PC-9 (cell line): ENCODE data around the gene CYP24A1. TPM values are rescaled to one million over a fixed set of nuclear protein-coding genes. Genes with fewer than 3 reads are reported as not detected.

Source experiments
- BruUV-seq: library from RNA; stranded (reverse); fragments of 400-500 nt; replicated peaks from 2 replicates; lab custom pipeline; 2021; lab: Mats Ljungman, UMichigan
- CTCF ChIA-PET: fragments of 300-600 bp; sonication (Branson Sonifier 250); formaldehyde crosslinking; loops from one replicate; lab custom pipeline; 2022; ENCODE audit warnings: antibody characterized with exemption; lab: Charles Lee
- POLR2A ChIA-PET: fragments of 300-600 bp; sonication (Branson Sonifier 250); formaldehyde crosslinking; loops from one replicate; lab custom pipeline; 2022; ENCODE audit warnings: antibody characterized with exemption; ENCODE audit not compliant: unreplicated experiment; lab: Charles Lee
- DNase-seq, 2 experiments: peaks; one replicate each; pipeline versions ENCODE4 v3.0.0 to v3.0.0-alpha.2; 2015 to 2022; ENCODE audit warnings: mixed read lengths in 1 of 2
- H2AFZ ChIP-seq: fragments of 200-600 bp; sonication (generic); 2 replicates; pipeline ENCODE4 v1.8.1; 2017; ENCODE audit warnings: antibody characterized with exemption
- H3F3A ChIP-seq: fragments of 200-600 bp; sonication (generic); 2 replicates; pipeline ENCODE4 v1.8.1; 2017; ENCODE audit warnings: antibody characterized with exemption, mild to moderate bottlenecking, low read depth; ENCODE audit not compliant: insufficient read depth
- H3K27ac ChIP-seq: fragments of 200-600 bp; sonication (generic); 2 replicates; pipeline ENCODE4 v1.6.1; 2016; ENCODE audit warnings: mixed run types
- H3K27me3 ChIP-seq: fragments of 200-600 bp; sonication (generic); 2 replicates; pipeline ENCODE4 v1.6.1; 2016; ENCODE audit warnings: low read depth, mixed run types; ENCODE audit not compliant: insufficient read depth
- H3K36me3 ChIP-seq: fragments of 200-600 bp; sonication (generic); 2 replicates; pipeline ENCODE4 v1.6.1; 2016; ENCODE audit warnings: low read depth, mixed run types
- H3K4me1 ChIP-seq: fragments of 200-600 bp; sonication (generic); replicated peaks from 2 replicates; pipeline ENCODE4 v1.6.1; 2016; ENCODE audit warnings: mixed run types; ENCODE audit not compliant: insufficient read depth
- H3K4me2 ChIP-seq: fragments of 200-600 bp; sonication (generic); 2 replicates; pipeline ENCODE4 v1.6.1; 2017; ENCODE audit warnings: mixed run types
- H3K4me3 ChIP-seq: fragments of 200-600 bp; sonication (generic); 2 replicates; pipeline ENCODE4 v1.6.1; 2016; ENCODE audit warnings: mixed run types
- H3K79me2 ChIP-seq: fragments of 200-600 bp; sonication (generic); 2 replicates; pipeline ENCODE4 v1.6.1; 2017; ENCODE audit warnings: low read depth, mixed run types
- H3K9me2 ChIP-seq: fragments of 200-600 bp; sonication (generic); 2 replicates; pipeline ENCODE4 v1.8.1; 2017; ENCODE audit warnings: mild to moderate bottlenecking; ENCODE audit not compliant: insufficient read depth
- H3K9me3 ChIP-seq: fragments of 200-600 bp; sonication (generic); 2 replicates; pipeline ENCODE4 v1.8.1; 2016; ENCODE audit warnings: low read depth; ENCODE audit not compliant: insufficient read depth
- H4K20me1 ChIP-seq: fragments of 200-600 bp; sonication (generic); 2 replicates; pipeline ENCODE4 v1.8.1; 2017; ENCODE audit not compliant: insufficient read depth
- EZH2 ChIP-seq: fragments of 200-600 bp; sonication (generic); IDR thresholded peaks from 2 replicates; pipeline ENCODE4 v1.8.0; 2017; ENCODE audit warnings: antibody characterized with exemption, low read depth
- intact Hi-C: fragments of 100-400 bp; cut with micrococcal nuclease; formaldehyde crosslinking; loops from one replicate; pipeline ENCODE4 v1.10.0; 2022; ENCODE audit not compliant: unreplicated experiment
- total RNA-seq: library from RNA; stranded (reverse); gene quantifications from 2 replicates; pipeline ENCODE4 v1.2.3, GENCODE V29; 2021
- TF ChIP-seq, protein P1 (sequence below): fragments of 200-600 bp; sonication (generic); conservative IDR thresholded peaks from 2 replicates; pipeline ENCODE4 v1.6.1; 2017; ENCODE audit warnings: mixed run types, antibody characterized with exemption, mild to moderate bottlenecking, moderate library complexity

The CYP24A1 gene
- total RNA-seq, 1 experiment from 2014 or later = 4.9 TPM

DNA sequence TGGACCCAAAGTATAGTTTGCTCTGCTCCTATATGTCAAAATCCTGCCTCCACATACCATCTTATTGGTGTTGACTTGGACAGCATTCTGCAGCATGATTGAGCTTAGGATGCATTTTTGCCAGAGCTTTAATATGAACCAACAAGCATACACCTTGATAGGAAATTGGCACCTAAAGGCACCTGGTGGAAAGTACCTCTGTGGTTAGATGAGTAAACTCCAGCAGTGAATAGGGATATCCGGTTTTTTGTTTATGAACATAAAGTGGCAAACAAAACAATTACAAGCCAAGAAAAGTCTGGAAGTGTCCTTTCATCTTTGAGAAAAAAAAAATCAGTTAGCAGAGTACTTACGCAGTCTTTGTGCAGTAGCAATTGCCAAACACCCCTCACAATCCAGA is 6.2 kb upstream of the CYP24A1 start:
- BruUV-seq = no TSS peak

DNA sequence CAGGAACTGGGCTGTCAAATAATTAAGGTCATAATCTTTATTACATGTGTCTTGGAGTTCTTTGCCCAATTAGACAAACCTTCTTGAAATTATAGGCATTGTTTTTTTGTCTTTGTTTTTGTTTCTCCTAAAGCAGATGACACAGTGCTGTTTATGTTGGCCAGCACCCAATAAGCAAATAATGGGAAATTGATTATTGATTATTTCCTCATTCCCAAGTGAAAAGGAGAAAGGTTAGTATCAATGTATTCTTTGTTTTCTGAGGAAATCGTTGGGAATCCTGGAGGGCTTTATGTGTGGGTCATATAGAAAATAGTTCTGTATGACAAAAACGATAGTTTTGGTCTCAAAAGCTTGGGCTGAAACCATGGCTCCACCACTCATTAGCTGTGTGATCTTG is 4.5 kb upstream of the CYP24A1 start:
- TF ChIP-seq EZH2 = no peak
- TF ChIP-seq, protein P1, sequence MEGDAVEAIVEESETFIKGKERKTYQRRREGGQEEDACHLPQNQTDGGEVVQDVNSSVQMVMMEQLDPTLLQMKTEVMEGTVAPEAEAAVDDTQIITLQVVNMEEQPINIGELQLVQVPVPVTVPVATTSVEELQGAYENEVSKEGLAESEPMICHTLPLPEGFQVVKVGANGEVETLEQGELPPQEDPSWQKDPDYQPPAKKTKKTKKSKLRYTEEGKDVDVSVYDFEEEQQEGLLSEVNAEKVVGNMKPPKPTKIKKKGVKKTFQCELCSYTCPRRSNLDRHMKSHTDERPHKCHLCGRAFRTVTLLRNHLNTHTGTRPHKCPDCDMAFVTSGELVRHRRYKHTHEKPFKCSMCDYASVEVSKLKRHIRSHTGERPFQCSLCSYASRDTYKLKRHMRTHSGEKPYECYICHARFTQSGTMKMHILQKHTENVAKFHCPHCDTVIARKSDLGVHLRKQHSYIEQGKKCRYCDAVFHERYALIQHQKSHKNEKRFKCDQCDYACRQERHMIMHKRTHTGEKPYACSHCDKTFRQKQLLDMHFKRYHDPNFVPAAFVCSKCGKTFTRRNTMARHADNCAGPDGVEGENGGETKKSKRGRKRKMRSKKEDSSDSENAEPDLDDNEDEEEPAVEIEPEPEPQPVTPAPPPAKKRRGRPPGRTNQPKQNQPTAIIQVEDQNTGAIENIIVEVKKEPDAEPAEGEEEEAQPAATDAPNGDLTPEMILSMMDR = no peak
- Histone ChIP-seq H3K36me3 (0 out of 2 replicates have a peak, but pooled peaks cover 3% of the 10 kb centered on the region), H2AFZ (no peak overlapping the region), H3F3A (peaks cover 32% of the 10 kb centered on the region), H3K4me2 (no peak overlapping the region), H3K4me3 (no peak overlapping the region), H3K4me1 (peaks cover 50% of the 10 kb centered on the region), H3K27me3 (no peaks in the 10 kb centered on the region), H4K20me1 (no peaks in the 10 kb centered on the region), H3K9me3 (no peaks in the 10 kb centered on the region), H3K79me2 (no peaks in the 10 kb centered on the region), H3K9me2 (no peaks in the 10 kb centered on the region), H3K27ac (0 out of 2 replicates have a peak overlapping the region, but pooled peaks have one; percentile 81)
- no peak for DNase-seq
- BruUV-seq = no TSS peak
- CTCF ChIA-PET = no interaction called here
- intact Hi-C loops = no loop called here
- POLR2A ChIA-PET = no interaction called here

More for the DNA sequence above, 6.2 kb upstream of the CYP24A1 start:
- H3K36me3 ChIP-seq = peaks cover 10% of the 10 kb centered on the region; the same call in 1 of the 2 replicates
- no peak for TF ChIP-seq EZH2
- TF ChIP-seq, protein P1 = no peak
- POLR2A ChIA-PET = interaction anchor here (0.6 kb wide), 1 partner anchor 16 kb away, joined by 4 read pairs; no protein-coding TSS in a partner anchor
- peak; percentile 23 to 91 for DNase-seq
- H3K79me2 ChIP-seq = no peaks in the 10 kb centered on the region
- peak overlapping the region; percentile 47 for H3K4me2 ChIP-seq
- peaks cover 27% of the 10 kb centered on the region for H3F3A ChIP-seq
- H3K4me1 ChIP-seq = peaks cover 50% of the 10 kb centered on the region
- H3K9me2 ChIP-seq = no peaks in the 10 kb centered on the region
- H3K27ac ChIP-seq = peak overlapping the region; percentile 81
- CTCF ChIA-PET = interaction anchor here (0.6 kb wide), 1 partner anchor 273 kb away, joined by 3 read pairs; no protein-coding TSS in a partner anchor
- H4K20me1 ChIP-seq = no peaks in the 10 kb centered on the region
- no peaks in the 10 kb centered on the region for H3K27me3 ChIP-seq
- H3K4me3 ChIP-seq = no peak overlapping the region; the same call in 1 of the 2 replicates
- H3K9me3 ChIP-seq = no peaks in the 10 kb centered on the region
- no peak overlapping the region for H2AFZ ChIP-seq
- intact Hi-C loops = no loop called here

DNA sequence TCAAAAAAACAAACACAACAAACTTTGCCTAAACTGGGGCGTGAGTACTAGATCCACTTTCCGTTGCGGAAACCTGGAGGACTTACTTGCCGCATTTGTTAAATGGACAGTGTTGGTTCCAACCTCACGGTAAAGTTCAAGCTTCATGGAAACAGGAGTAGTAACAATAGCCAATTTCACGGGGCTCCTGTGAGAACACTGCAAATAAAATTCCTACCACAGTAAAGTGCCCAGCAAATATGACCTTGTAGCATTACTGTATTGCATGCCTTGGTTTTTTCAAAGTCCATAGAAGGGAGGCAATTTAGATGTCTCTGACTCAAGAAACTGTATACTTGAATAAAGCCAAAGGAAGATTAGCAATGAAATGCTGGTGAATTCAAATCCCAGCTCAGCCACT is 3.6 kb upstream of the CYP24A1 start:
- H4K20me1 ChIP-seq = no peaks in the 10 kb centered on the region
- no peak overlapping the region for H2AFZ ChIP-seq
- H3K36me3 ChIP-seq = peaks cover 7% of the 10 kb centered on the region; the same call in 1 of the 2 replicates
- H3K27me3 ChIP-seq = no peaks in the 10 kb centered on the region
- no peak overlapping the region for H3K4me2 ChIP-seq
- intact Hi-C loops = no loop called here
- ChIA-PET CTCF (no interaction called here), POLR2A (interaction anchor here (0.6 kb wide), 1 partner anchor 337 kb away, joined by 3 read pairs; no protein-coding TSS in a partner anchor)
- no peak for TF ChIP-seq EZH2
- TF ChIP-seq, protein P1 = no peak
- BruUV-seq = no TSS peak
- no peaks in the 10 kb centered on the region for H3K9me2 ChIP-seq
- H3K4me1 ChIP-seq = peaks cover 50% of the 10 kb centered on the region
- no peak for DNase-seq
- H3K9me3 ChIP-seq = no peaks in the 10 kb centered on the region
- no peak overlapping the region for H3K4me3 ChIP-seq
- H3K79me2 ChIP-seq = no peaks in the 10 kb centered on the region
- peaks cover 32% of the 10 kb centered on the region for H3F3A ChIP-seq
- H3K27ac ChIP-seq = no peak overlapping the region
